Stimulated activated CD8-positive, alpha-beta memory T cell treated with anti-CD3 and anti-CD28 coated beads, Interleukin-7, amount 100 ng/mL, for 24 hours (primary cell): ENCODE results near the gene RNF130.
A peak's percentile ranks its signal among the peaks of the same experiment; 100 is the strongest.
"Not testable (repeated sequence)": the region's sequence is repeated elsewhere in the genome, so short reads cannot be mapped to it uniquely, and the experiment has no call there.

Source experiments
- DNase-seq: peaks from one replicate; pipeline ENCODE4 v3.0.0-alpha.2; 2020; ENCODE audit warnings: low read depth

Gene RNF130

DNA sequence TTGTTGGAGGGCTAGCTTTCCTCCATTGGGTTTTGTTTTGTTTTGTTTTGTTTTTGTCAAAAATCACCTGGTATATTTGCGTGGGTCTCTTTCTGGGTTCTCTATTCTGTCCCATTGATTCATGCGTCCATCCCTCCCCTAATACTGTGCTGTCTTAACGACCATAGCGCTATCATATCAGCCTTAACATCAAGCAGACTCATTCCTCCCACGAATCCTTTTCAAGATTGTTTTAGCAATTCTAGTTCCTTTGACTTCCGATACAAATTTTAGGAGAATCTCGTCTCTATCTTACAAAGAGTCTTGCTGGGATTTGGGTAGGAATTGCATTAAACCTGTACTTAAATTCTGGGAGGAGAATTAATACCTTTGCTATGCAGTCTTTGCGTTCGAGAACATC, 31.1 kb upstream of the RNF130 start:
- DNase-seq = no peak

GRCh38 chr5:180101451-180102105, 30.0 kb upstream of the RNF130 start:
- DNase-seq = no peak

- no peak for DNase-seq
Measured at GRCh38 chr5:180100621-180101450, 29.3 kb upstream of the RNF130 start.

DNA sequence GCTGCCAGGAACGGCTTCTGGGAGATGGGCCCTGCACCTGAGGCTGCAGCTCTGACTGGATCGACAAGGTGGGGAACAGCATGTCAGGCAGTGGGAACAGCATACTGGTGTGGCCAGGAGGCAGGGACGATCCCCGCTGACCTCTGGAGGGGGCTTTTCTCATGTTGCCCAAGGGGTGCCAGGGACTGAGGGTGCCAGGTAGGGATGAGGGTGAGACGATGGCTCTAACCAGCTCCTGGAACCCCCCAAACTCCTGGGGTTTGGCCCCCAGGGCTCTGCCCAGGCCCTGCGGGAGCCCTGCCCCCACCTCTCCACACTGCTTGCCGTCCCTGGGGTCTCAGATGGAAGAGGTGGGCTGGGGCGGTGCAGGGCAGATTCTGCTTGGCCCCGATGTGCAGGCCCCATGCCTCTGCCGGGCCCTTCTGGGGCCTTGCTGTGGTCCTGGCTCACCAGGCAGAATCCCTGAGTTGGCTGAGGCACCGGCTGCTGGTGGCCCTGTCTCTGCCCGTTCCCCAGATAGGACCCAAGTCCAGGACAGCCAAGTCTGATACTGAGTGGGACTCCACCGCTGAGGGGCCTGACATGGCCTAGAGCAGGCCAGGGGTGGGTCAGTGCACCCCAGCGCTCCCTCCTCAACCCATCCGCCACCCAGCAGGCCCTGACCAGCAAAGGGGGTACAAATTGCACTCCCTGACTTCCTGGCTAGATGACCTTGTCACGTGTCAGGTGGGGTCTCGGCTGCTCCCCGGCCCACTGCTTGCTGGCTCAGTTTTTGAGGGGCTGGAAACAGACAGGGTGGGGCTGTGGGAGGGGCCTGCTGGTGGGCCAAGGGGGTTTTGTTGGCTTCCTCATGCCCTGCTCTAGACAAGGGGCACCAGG, 28.4 kb upstream of the RNF130 start:
- no peak for DNase-seq

GRCh38 chr5:180098991-180099732, 27.6 kb upstream of the RNF130 start:
- DNase-seq = no peak

- no peak for DNase-seq
Measured at GRCh38 chr5:180098526-180098925, 27.0 kb upstream of the RNF130 start.

GRCh38 chr5:180097926-180098325, 26.4 kb upstream of the RNF130 start:
- no peak for DNase-seq

DNA sequence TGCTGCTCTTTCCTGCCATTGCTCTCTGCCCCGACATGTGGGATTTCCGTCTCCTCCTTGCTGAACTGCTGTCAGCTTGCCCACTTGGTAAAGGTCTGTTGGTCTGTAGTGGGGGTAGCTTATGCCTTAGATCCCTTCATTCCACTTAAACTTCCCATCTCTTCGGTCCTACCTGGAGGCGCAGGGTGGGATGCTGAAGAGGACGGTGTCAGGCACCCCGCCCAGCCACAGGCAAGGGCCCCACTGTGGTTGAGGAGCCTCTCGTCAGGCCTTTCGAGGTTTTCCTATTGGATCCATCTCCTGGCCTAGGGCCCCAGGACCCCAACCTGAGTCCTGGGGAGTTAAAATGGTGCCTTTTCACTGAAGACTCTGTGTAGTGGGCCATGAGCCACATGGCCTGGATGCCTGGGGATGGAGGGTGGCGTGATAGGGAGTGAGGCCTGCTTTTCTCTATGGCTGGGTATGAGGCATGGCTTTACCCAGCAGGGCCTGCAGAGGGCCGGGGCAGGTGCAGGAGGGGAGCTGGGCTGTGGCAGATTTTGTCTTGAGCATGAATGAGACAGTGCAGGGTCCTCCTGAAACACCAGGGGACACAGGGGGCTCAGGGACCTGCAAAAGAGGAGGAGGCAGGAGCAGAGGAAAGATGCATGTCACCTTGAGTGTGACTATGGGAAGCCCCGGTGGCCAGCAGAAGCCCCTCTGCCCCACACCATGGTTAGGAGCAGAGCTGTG, 25.8 kb upstream of the RNF130 start:
- DNase-seq = no peak

DNA sequence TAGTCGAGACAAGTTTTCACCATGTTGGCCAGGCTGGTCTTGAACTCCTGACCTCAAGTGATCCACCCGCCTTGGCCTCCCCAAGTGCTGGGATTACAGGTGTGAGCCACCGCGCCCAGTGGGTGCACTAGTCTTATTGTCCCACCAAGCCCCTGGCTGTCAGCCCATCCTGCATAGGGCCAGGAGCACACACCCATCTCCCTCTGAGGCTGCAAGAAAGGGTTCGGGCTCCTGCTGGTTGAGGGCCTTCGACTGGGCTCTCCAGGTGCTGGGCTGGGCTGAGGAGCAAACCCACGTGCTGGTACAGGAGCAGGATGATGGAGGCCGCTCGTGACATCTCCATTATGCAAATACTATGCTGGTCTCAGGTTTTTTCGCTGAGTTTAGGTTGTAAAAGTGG, 25.1 kb upstream of the RNF130 start:
- DNase-seq = no peak

DNA sequence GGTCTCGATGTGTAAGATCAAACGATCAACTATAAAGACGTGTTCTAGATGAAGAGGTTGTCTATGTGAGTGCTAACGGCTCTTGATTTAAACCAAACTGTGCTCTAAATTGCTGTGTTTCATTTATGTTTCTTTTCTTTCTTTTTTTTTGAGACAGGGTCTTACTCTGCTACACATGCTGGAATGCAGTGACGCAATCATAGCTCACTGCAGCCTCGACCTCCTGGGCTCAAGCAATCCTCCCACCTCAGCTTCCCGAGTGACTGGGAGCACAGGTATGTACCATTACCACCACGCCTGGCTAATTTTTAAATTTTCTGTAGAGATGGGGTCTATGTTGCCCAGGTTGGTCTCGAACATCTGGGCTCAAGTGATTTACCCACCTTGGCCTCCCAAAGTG, 24.0 kb upstream of the RNF130 start:
- DNase-seq = no peak

DNA sequence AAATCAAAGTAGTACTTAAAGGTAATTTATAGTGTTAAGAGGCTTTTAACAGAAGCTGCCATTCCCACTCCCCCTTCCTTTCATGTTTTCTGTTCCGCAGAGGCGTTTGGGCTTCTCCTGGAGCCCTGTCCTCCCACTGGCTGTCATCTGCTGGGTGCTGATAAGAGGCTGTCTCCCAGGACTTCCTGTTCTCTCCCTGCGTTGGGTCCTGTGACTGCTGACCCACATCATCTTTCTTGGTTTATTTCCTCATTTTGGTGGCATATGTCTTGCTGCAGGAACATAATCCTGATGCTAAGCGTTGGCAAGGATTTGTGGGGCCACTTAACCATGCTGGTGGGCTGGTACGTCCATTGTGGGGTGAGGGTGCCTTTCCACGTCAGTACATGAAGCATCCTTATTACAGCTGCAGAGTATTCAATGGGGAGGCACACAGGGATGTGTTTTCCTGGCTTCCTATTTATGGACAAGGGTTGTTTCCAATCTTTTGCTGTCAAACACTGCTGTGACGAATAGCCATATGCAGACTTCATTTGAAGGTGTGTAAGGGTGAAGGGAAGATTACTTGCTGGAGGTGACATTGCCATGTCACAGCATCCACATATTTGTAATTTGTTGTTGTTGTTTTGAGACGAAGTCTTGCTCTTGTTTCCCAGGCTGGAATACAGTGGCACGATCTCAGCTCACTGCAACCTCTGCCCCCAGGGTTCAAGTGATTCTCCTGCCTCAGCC, 22.3 kb upstream of the RNF130 start:
- no peak for DNase-seq

DNA sequence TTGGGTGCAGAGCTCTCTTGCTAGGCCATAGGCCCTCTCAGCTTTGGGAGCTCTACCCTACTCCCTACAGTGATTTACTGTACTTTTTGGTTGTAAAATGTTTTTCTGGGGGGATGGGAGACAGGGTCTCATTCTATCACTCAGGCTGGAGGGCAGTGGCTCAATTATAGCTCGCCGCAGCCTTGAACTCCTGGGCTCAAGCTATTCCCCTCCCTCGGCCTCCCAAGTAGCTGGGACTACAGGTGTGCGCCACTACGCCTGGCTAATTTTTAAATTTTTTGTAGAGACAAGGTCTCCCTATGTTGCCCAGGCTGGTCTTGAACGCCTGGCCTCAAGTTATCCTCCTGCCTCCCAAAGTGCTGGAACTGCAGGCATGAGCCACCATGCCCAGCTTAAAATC, 21.7 kb upstream of the RNF130 start:
- no peak for DNase-seq

DNA sequence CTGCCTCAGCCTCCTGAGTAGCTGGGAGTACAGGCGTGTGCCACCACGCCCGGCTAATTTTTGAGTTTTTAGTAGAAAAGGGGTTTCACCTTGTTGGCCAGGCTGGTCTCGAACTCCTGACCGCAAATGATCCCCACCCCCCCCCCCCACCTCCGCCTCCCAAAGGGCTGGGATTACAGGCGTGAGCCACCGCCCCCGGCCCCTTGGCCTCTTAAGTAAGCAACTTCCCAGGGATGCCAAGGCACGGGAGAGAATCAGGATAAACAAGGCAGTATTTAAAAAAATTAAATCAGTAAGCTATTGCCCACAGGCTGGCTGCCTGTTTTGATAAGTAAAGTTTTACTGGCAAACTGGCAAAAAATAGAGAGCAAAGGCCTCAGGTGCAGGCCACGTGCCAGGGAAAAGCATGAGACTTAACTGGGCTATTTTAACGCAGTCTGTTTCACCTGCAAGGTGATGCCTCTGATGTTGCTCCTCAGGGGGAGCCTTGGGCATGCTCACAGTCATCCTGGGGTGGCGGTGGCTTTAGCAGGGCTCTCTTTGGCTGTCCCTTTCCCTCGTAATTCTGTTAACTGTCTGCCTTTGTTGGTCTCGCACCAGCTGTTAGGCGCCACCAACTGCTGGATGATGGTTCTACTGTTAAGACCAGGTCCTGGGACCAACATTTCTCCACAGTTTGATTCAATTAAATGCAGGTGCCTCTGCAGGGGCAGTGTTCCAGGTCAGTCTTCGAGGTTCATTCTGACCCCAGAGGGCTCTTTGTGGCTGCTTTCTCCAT, 19.4 kb upstream of the RNF130 start:
- no peak for DNase-seq

GRCh38 chr5:180090098-180090768, 18.7 kb upstream of the RNF130 start:
- peak; percentile 57 for DNase-seq

DNA sequence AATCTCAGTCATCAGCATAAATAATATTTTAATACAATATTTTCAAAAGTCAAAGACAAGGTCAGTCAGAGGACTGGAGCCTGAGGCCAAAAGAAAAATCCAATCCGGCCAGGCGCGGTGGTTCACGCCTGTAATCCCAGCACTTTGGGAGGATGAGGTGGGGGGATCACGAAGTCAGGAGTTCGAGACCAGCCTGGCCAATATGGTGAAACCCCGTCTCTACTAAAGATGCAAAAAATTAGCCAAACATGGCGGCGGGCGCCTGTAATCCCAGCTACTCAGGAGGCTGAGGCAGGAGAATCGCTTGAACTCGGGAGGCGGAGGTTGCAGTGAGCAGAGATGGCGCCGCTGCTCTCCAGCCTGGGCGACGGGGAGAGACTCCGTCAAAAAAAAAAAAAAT, 18.1 kb upstream of the RNF130 start:
- not testable (repeated sequence) for DNase-seq

DNA sequence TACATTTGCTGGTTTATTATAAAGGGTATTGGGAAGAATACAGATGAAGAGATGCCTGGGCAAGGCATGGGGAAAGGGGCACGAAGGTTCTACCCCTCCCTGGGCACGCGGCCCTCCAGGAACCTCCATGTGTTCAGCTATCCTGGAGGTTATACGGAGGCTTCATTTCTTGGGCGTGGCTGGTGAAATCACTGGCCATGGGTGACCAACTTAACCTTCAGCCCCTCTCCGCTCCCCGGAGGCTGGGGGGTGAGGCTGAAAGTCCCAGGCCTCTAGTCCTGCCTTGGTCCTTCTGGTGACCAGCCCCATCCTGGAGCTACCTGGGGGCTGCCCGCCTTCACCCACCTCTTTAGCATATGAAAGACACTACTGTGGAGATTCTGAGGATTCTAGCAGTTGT, 17.0 kb upstream of the RNF130 start:
- no peak for DNase-seq

DNA sequence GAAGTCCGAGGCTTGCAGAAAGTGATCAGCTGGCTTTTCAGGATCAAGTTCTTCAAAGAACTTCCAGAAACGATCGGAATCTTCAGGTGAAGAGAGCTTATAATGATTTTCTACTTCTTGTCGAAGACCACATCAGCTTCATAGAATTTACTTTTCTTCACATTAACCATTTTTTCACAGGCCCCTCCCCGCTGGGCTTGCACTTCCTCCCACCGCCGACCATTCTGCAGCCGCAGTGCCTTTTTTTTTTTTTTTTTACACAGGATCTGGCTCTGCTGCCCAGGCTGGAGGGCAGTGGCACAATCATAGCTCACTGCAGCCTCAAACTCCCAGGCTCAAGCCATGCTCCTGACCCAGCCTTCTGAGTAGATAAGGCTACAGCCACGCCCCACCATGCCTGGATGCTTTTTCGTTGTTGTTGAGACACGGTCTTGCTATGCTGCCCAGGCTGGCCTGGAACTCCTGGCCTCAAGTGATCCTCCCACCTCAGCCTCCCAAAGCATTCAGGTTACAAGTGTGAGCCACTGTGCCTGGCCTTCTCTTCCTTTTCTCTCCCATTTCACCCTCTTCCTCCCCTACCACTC, 15.3 kb upstream of the RNF130 start:
- DNase-seq = no peak

- no peak for DNase-seq
Measured at GRCh38 chr5:180085837-180086236, 14.3 kb upstream of the RNF130 start.
